ENCODE data around the gene AK3.

- TF ChIP-seq CTCF (IDR thresholded peaks at IDR 0.05 in 2 of 3, conservative IDR thresholded peaks at IDR 0.05 in 1 of 3; ENCODE audit: control insufficient read depth in 2 of 3, extremely low read depth in 1 of 3, insufficient read depth in 1 of 3, low read depth in 3 of 3, low read length in 3 of 3), result no peak
- no peak for TF ChIP-seq POLR2A (IDR thresholded peaks at IDR 0.05; ENCODE audit: low read depth, low read length)
- TF ChIP-seq PKNOX1 (IDR thresholded peaks at IDR 0.05), result no peak
- no peak for TF ChIP-seq E2F4 (IDR thresholded peaks at IDR 0.05; ENCODE audit: low read depth, low read length)
These were observed 7.6 kb upstream of the AK3 start for GRCh38 chr9:4748612-4749011.
